HEK293T (cell line): ENCODE data around the gene NPTXR.
"Not testable (repeated sequence)": the region's sequence is repeated elsewhere in the genome, so short reads cannot be mapped to it uniquely, and the experiment has no call there.

Experiments
- ARNT ChIP-seq: fragments of 450-650 bp; IDR thresholded peaks from 2 replicates; pipeline ENCODE4 v1.6.1; 2017; ENCODE audit warnings: mild to moderate bottlenecking
- ELF4 ChIP-seq: fragments of 450-650 bp; IDR thresholded peaks from 2 replicates; pipeline ENCODE4 v1.6.1; 2017; ENCODE audit warnings: antibody characterized with exemption
- FOXK2 ChIP-seq: fragments of 450-650 bp; IDR thresholded peaks from 2 replicates; pipeline ENCODE4 v1.6.1; 2016; ENCODE audit warnings: mild to moderate bottlenecking
- FOXM1 ChIP-seq: fragments of 450-650 bp; IDR thresholded peaks from 2 replicates; pipeline ENCODE4 v1.6.1; 2017; ENCODE audit warnings: mild to moderate bottlenecking, borderline replicate concordance
- HDGF ChIP-seq: fragments of 450-650 bp; IDR thresholded peaks from 2 replicates; pipeline ENCODE4 v1.6.1; 2017; ENCODE audit warnings: antibody characterized with exemption, borderline replicate concordance
- L3MBTL2 ChIP-seq: fragments of 450-650 bp; conservative IDR thresholded peaks from 2 replicates; pipeline ENCODE4 v1.6.1; 2016; ENCODE audit warnings: mild to moderate bottlenecking
- PKNOX1 ChIP-seq: fragments of 450-650 bp; IDR thresholded peaks from 2 replicates; pipeline ENCODE4 v1.6.1; 2016
- SP1 ChIP-seq: fragments of 450-650 bp; IDR thresholded peaks from 2 replicates; pipeline ENCODE4 v1.6.1; 2017
- SUZ12 ChIP-seq: fragments of 450-650 bp; IDR thresholded peaks from 2 replicates; pipeline ENCODE4 v1.6.1; 2016; ENCODE audit warnings: mild to moderate bottlenecking
- TARDBP ChIP-seq: fragments of 450-650 bp; IDR thresholded peaks from 2 replicates; pipeline ENCODE4 v1.6.1; 2016

- not testable (repeated sequence) for TF ChIP-seq L3MBTL2, PKNOX1, HDGF, ARNT, FOXM1, ELF4, TARDBP, SUZ12, FOXK2, SP1
Measured at GRCh38 chr22:38805041-38805593, 38.7 kb downstream of the NPTXR start.
